Lung (tissue), 12 donors: ENCODE data around the gene SPOUT1. TPM values are rescaled to one million over a fixed set of nuclear protein-coding genes. Genes with fewer than 3 reads are reported as not detected.

Experiments used
- ATAC-seq: fragments of 200-7000 bp; cut with Tn5 transposase; one replicate; pipeline ENCODE4 v1.9.1; 2020; ENCODE audit warnings: moderate number of reproducible peaks; ENCODE audit not compliant: insufficient read depth, low FRiP score
- DNase-seq, 3 donors: peaks; one replicate each; pipeline ENCODE4 v3.0.0-alpha.2; 2013 to 2017
- H3K27ac ChIP-seq, 2 donors: one replicate each; pipeline ENCODE4 v1.5.1; 2013; ENCODE audit warnings: mild to moderate bottlenecking in 2 of 2, moderate library complexity in 2 of 2, control low read depth in 1 of 2, inconsistent platforms in 1 of 2, low read depth in 1 of 2, low read length in 1 of 2
- H3K27me3 ChIP-seq, 3 donors: one replicate each; pipeline ENCODE4 v1.5.1; 2013; ENCODE audit warnings: low read length in 2 of 3; ENCODE audit not compliant: control insufficient read depth in 3 of 3, insufficient read depth in 3 of 3
- H3K36me3 ChIP-seq, 4 donors: one replicate each; pipeline ENCODE4 v1.5.1; 2013; ENCODE audit warnings: low read length in 4 of 4, mild to moderate bottlenecking in 1 of 4, moderate library complexity in 1 of 4; ENCODE audit not compliant: control insufficient read depth in 4 of 4, insufficient read depth in 4 of 4
- H3K4me1 ChIP-seq, 5 donors: one replicate each; pipeline ENCODE4 v1.5.1; 2013; ENCODE audit warnings: low read length in 5 of 5, mild to moderate bottlenecking in 2 of 5, moderate library complexity in 1 of 5; ENCODE audit not compliant: control insufficient read depth in 5 of 5, insufficient read depth in 5 of 5
- H3K4me3 ChIP-seq: one replicate; pipeline ENCODE4 v1.5.1; 2013; ENCODE audit warnings: mild to moderate bottlenecking, control low read depth, moderate library complexity
- H3K9ac ChIP-seq, 2 donors: one replicate each; pipeline ENCODE4 v1.5.1; 2013; ENCODE audit warnings: low read length in 2 of 2, control low read depth in 1 of 2; ENCODE audit not compliant: insufficient read depth in 1 of 2
- H3K9me3 ChIP-seq, 4 donors: one replicate each; pipeline ENCODE4 v1.5.1; 2013; ENCODE audit warnings: low read length in 3 of 4, mild to moderate bottlenecking in 1 of 4, moderate library complexity in 1 of 4; ENCODE audit not compliant: control insufficient read depth in 4 of 4, insufficient read depth in 3 of 4
- CTCF ChIP-seq: IDR thresholded peaks from 2 replicates; pipeline ENCODE4 v1.5.1; 2012; ENCODE audit warnings: mild to moderate bottlenecking; ENCODE audit errors: control extremely low read depth, extremely low read depth
- WGBS, 2 donors: extraction: QIAGEN DNeasy Blood & Tissue Kit; methylation state at CpG; one replicate each; pipeline ENCODE4 v1.1.7; 2013; 5-methylcytosine and 5-hydroxymethylcytosine counted together
- polyA plus RNA-seq, 2 donors: library from polyadenylated mRNA; stranded (reverse); fragments of 200-250 nt; gene quantifications; one replicate each; pipeline ENCODE4 v1.2.1, GENCODE V29; 2013
- total RNA-seq, 2 donors: library from RNA; depleted of rRNA in 1 of 2; stranded (reverse); fragments of >200 nt in 1 of 2; gene quantifications; one replicate each; pipeline ENCODE4 v1.2.1, GENCODE V29; 2014 to 2021
- donor health status: control.
- donor health status: control.
- donor health status: Bipolar disorder and iron deficiency.
- donor health status: healthy.
- donor health status: DM: yes; HTN: yes; CAD: no.

Gene SPOUT1
- total and polyA plus RNA-seq, 4 donors: 23.7 to 50.0 (median 29.1) TPM

GRCh38 chr9:128820665-128821583 lies 8.7 kb downstream of the SPOUT1 start:
- TF ChIP-seq CTCF: no peak
- ATAC-seq (no peak), DNase-seq (no peak)
- no peak overlapping the region for H3K27ac ChIP-seq
- no peak overlapping the region for H3K9ac ChIP-seq
- H3K27me3 ChIP-seq: no peaks in the 10 kb centered on the region
- no peak overlapping the region for H3K4me3 ChIP-seq
- H3K4me1 ChIP-seq: peaks cover 0 to 6% (median 4%) of the 10 kb centered on the region in 5 donors
- H3K36me3 ChIP-seq: peaks cover 5 to 45% (median 8%) of the 10 kb centered on the region in 4 donors
- H3K9me3 ChIP-seq: peaks cover 0 to 2% (median 0%) of the 10 kb centered on the region in 4 donors
- 89 to 90% methylated on average over 22 to 24 of the region's 24 CpGs for WGBS, 2 donors

- peak; percentile 27 to 41 (median 34) for DNase-seq
- Histone ChIP-seq H3K9ac (no peak overlapping the region), H3K36me3 (peaks cover 0 to 39% (median 8%) of the 10 kb centered on the region in 4 donors), H3K27me3 (no peaks in the 10 kb centered on the region), H3K4me1 (peaks cover 0 to 6% (median 4%) of the 10 kb centered on the region in 5 donors), H3K27ac (no peak overlapping the region), H3K9me3 (peaks cover 0 to 2% (median 0%) of the 10 kb centered on the region in 4 donors), H3K4me3 (no peak overlapping the region)
- TF ChIP-seq CTCF: no peak
- WGBS, 2 donors: 85 to 90% methylated on average over 18 of the region's 18 CpGs
- no peak for ATAC-seq
Measured at GRCh38 chr9:128819716-128820664, 9.6 kb downstream of the SPOUT1 start.

GRCh38 chr9:128818839-128819715 lies 10.5 kb downstream of the SPOUT1 start:
- Histone ChIP-seq H3K9me3 (peaks cover 0 to 2% (median 0%) of the 10 kb centered on the region in 4 donors), H3K27me3 (no peaks in the 10 kb centered on the region), H3K9ac (no peak overlapping the region), H3K4me1 (peaks cover 0 to 6% (median 4%) of the 10 kb centered on the region in 5 donors), H3K36me3 (peaks cover 0 to 30% (median 7%) of the 10 kb centered on the region in 4 donors), H3K27ac (peak overlapping the region; percentile 87 to 93), H3K4me3 (peak overlapping the region; percentile 65)
- ATAC-seq: peak; percentile 7
- DNase-seq: peak; percentile 41 to 67 (median 61)
- TF ChIP-seq CTCF: no peak
- WGBS, 2 donors: 10 to 12% methylated on average over 82 to 90 of the region's 90 CpGs
